Lung (tissue), 12 donors: ENCODE results near the gene MVB12B. TPM values are rescaled to one million over a fixed set of nuclear protein-coding genes. Genes with fewer than 3 reads are reported as not detected.

Source experiments
- ATAC-seq: fragments of 200-7000 bp; cut with Tn5 transposase; one replicate; pipeline ENCODE4 v1.9.1; 2020; ENCODE audit warnings: moderate number of reproducible peaks; ENCODE audit not compliant: insufficient read depth, low FRiP score
- DNase-seq, 3 donors: peaks; one replicate each; pipeline ENCODE4 v3.0.0-alpha.2; 2013 to 2017
- H3K27ac ChIP-seq, 2 donors: one replicate each; pipeline ENCODE4 v1.5.1; 2013; ENCODE audit warnings: mild to moderate bottlenecking in 2 of 2, moderate library complexity in 2 of 2, control low read depth in 1 of 2, inconsistent platforms in 1 of 2, low read depth in 1 of 2, low read length in 1 of 2
- H3K27me3 ChIP-seq, 3 donors: one replicate each; pipeline ENCODE4 v1.5.1; 2013; ENCODE audit warnings: low read length in 2 of 3; ENCODE audit not compliant: control insufficient read depth in 3 of 3, insufficient read depth in 3 of 3
- H3K36me3 ChIP-seq, 4 donors: one replicate each; pipeline ENCODE4 v1.5.1; 2013; ENCODE audit warnings: low read length in 4 of 4, mild to moderate bottlenecking in 1 of 4, moderate library complexity in 1 of 4; ENCODE audit not compliant: control insufficient read depth in 4 of 4, insufficient read depth in 4 of 4
- H3K4me1 ChIP-seq, 5 donors: one replicate each; pipeline ENCODE4 v1.5.1; 2013; ENCODE audit warnings: low read length in 5 of 5, mild to moderate bottlenecking in 2 of 5, moderate library complexity in 1 of 5; ENCODE audit not compliant: control insufficient read depth in 5 of 5, insufficient read depth in 5 of 5
- H3K4me3 ChIP-seq: one replicate; pipeline ENCODE4 v1.5.1; 2013; ENCODE audit warnings: mild to moderate bottlenecking, control low read depth, moderate library complexity
- H3K9ac ChIP-seq, 2 donors: one replicate each; pipeline ENCODE4 v1.5.1; 2013; ENCODE audit warnings: low read length in 2 of 2, control low read depth in 1 of 2; ENCODE audit not compliant: insufficient read depth in 1 of 2
- H3K9me3 ChIP-seq, 4 donors: one replicate each; pipeline ENCODE4 v1.5.1; 2013; ENCODE audit warnings: low read length in 3 of 4, mild to moderate bottlenecking in 1 of 4, moderate library complexity in 1 of 4; ENCODE audit not compliant: control insufficient read depth in 4 of 4, insufficient read depth in 3 of 4
- WGBS, 2 donors: extraction: QIAGEN DNeasy Blood & Tissue Kit; methylation state at CpG; one replicate each; pipeline ENCODE4 v1.1.7; 2013; 5-methylcytosine and 5-hydroxymethylcytosine counted together
- polyA plus RNA-seq, 2 donors: library from polyadenylated mRNA; stranded (reverse); fragments of 200-250 nt; gene quantifications; one replicate each; pipeline ENCODE4 v1.2.1, GENCODE V29; 2013
- total RNA-seq, 2 donors: library from RNA; depleted of rRNA in 1 of 2; stranded (reverse); fragments of >200 nt in 1 of 2; gene quantifications; one replicate each; pipeline ENCODE4 v1.2.1, GENCODE V29; 2014 to 2021
- TF ChIP-seq, protein P1 (sequence below): IDR thresholded peaks from 2 replicates; pipeline ENCODE4 v1.5.1; 2012; ENCODE audit warnings: mild to moderate bottlenecking; ENCODE audit errors: control extremely low read depth, extremely low read depth
- donor health status: control.
- donor health status: control.
- donor health status: Bipolar disorder and iron deficiency.
- donor health status: healthy.
- donor health status: DM: yes; HTN: yes; CAD: no.

The MVB12B gene
- total and polyA plus RNA-seq, 4 donors, result 9.5 to 33.6 (median 16.5) TPM

DNA sequence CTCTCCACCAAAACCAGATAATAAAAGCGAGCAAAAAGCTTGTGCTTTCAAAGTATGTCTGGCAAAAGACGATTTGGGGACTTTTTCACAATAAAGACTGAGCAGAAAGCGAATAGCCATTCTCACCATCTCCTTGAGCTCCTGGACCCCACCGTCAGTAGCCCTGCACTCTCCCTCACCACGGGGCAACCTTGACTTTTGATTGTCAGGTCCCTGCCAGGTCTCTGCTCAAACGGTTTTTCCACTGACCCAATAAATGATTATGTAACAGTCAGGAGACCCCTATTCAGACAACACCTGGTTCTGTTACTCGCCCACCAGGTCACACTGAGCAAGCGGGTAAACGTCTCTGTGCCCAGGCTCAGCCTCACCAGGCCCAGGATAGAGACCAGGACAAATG is 131.3 kb downstream of the MVB12B start:
- H3K9ac ChIP-seq, result no peak overlapping the region
- TF ChIP-seq, protein P1, sequence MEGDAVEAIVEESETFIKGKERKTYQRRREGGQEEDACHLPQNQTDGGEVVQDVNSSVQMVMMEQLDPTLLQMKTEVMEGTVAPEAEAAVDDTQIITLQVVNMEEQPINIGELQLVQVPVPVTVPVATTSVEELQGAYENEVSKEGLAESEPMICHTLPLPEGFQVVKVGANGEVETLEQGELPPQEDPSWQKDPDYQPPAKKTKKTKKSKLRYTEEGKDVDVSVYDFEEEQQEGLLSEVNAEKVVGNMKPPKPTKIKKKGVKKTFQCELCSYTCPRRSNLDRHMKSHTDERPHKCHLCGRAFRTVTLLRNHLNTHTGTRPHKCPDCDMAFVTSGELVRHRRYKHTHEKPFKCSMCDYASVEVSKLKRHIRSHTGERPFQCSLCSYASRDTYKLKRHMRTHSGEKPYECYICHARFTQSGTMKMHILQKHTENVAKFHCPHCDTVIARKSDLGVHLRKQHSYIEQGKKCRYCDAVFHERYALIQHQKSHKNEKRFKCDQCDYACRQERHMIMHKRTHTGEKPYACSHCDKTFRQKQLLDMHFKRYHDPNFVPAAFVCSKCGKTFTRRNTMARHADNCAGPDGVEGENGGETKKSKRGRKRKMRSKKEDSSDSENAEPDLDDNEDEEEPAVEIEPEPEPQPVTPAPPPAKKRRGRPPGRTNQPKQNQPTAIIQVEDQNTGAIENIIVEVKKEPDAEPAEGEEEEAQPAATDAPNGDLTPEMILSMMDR, result no peak
- DNase-seq, result no peak

GRCh38 chr9:126459126-126459525 is 132.5 kb downstream of the MVB12B start:
- no peaks in the 10 kb centered on the region for H3K27me3 ChIP-seq
- H3K27ac ChIP-seq, result no peak overlapping the region
- no peaks in the 10 kb centered on the region for H3K9me3 ChIP-seq
- ATAC-seq (no peak), DNase-seq (no peak)
- peaks cover 0 to 8% (median 0%) of the 10 kb centered on the region in 5 donors for H3K4me1 ChIP-seq
- no peak overlapping the region for H3K9ac ChIP-seq
- H3K36me3 ChIP-seq, result peaks cover 0 to 4% (median 0%) of the 10 kb centered on the region in 4 donors
- H3K4me3 ChIP-seq, result no peak overlapping the region
- 95 to 99% methylated on average over 7 of the region's 7 CpGs for WGBS, 2 donors
- TF ChIP-seq, protein P1, result no peak

More for the DNA sequence above, 131.3 kb downstream of the MVB12B start:
- WGBS, 2 donors, result 89 to 91% methylated on average over 9 of the region's 9 CpGs
- H3K27me3 ChIP-seq, result no peaks in the 10 kb centered on the region
- H3K4me1 ChIP-seq, result peaks cover 0 to 8% (median 0%) of the 10 kb centered on the region in 5 donors
- no peaks in the 10 kb centered on the region for H3K9me3 ChIP-seq
- no peak for ATAC-seq
- no peak overlapping the region for H3K27ac ChIP-seq
- peaks cover 0 to 6% (median 1%) of the 10 kb centered on the region in 4 donors for H3K36me3 ChIP-seq
- H3K4me3 ChIP-seq, result no peak overlapping the region

GRCh38 chr9:126459546-126459945 is 132.9 kb downstream of the MVB12B start:
- ATAC-seq (no peak), DNase-seq (no peak)
- Histone ChIP-seq H3K4me3 (no peak overlapping the region), H3K4me1 (peaks cover 0 to 8% (median 0%) of the 10 kb centered on the region in 5 donors), H3K27ac (no peak overlapping the region), H3K27me3 (no peaks in the 10 kb centered on the region), H3K9me3 (no peaks in the 10 kb centered on the region), H3K9ac (no peak overlapping the region), H3K36me3 (peaks cover 0 to 4% (median 0%) of the 10 kb centered on the region in 4 donors)
- WGBS, 2 donors, result 96 to 97% methylated on average over 16 of the region's 16 CpGs
- TF ChIP-seq, protein P1, result no peak
